ENCODE results near the gene CCDC138. TPM values are rescaled to one million over a fixed set of nuclear protein-coding genes. Genes with fewer than 3 reads are reported as not detected.

Gene CCDC138
- total and polyA plus RNA-seq, 2 of the 13 experiments (the other 11 are each of a cell fraction or from before 2014, with no cell fraction given): 5.6 to 32.5 TPM

GRCh38 chr2:108809936-108810335 lies 23.4 kb downstream of the CCDC138 start:
- peaks cover 19% of the 10 kb centered on the region for H3K4me1 ChIP-seq (ENCODE audit: insufficient read depth, low read length)
- ATAC-seq (no peak), FAIRE-seq (no peak), DNase-seq (ENCODE audit: low spot score) (no peak)
- no peak overlapping the region for H3K4me2 ChIP-seq (ENCODE audit: low read depth, low read length)
- H3K9me3 ChIP-seq (ENCODE audit: low read length): peaks cover 34% of the 10 kb centered on the region
- no peaks in the 10 kb centered on the region for H4K20me1 ChIP-seq (ENCODE audit: insufficient read depth, low read length)
- no peak overlapping the region for H3K4me3 ChIP-seq (replicated peaks in 1 of 3; ENCODE audit: insufficient read depth in 1 of 3, low read depth in 2 of 3, low read length in 3 of 3)
- 98% methylated on average over 3 of the region's 3 CpGs for WGBS (ENCODE audit: low lambda C conversion rate)
- intact Hi-C loops (cut with micrococcal nuclease; ENCODE audit: unreplicated experiment): no loop called here
- no peak overlapping the region for H3K27ac ChIP-seq (ENCODE audit: extremely low read length, insufficient read depth, low read length)
- H3K27me3 ChIP-seq (ENCODE audit: control insufficient read depth in 1 of 2, insufficient read depth in 2 of 2, low read length in 2 of 2): no peaks in the 10 kb centered on the region
- POLR2A ChIA-PET: no interaction called here
- no peak overlapping the region for H3K9ac ChIP-seq (ENCODE audit: insufficient read depth, low read depth, low read length)
- CTCF ChIA-PET (ENCODE audit: low intra/inter-chr PET ratio, low total read pairs): no interaction called here
- peaks cover 3 to 57% of the 10 kb centered on the region in 2 experiments for H3K36me3 ChIP-seq (replicated peaks in 1 of 2; ENCODE audit: control insufficient read depth in 1 of 2, insufficient read depth in 2 of 2, low read length in 2 of 2)
- no peak overlapping the region for H2AFZ ChIP-seq (ENCODE audit: low read length)
- no TSS peak for BruUV-seq (replicated peaks)
- in situ Hi-C loops (cut with HindIII; ENCODE audit: extremely low pct_ligation_motif_present, low pct_unique_long_range_greater_than_20kb): no loop called here
- peaks cover 32% of the 10 kb centered on the region for H3K79me2 ChIP-seq (ENCODE audit: insufficient read depth, low read length)
- TF ChIP-seq ZNF136 (CRISPR knock-in tag; IDR thresholded peaks at IDR 0.05; ENCODE audit: low read depth) (no peak), ZNF512 (CRISPR knock-in tag; IDR thresholded peaks at IDR 0.05) (0 out of 2 replicates have a peak, but pooled peaks have one; percentile 35), CHD4 (IDR thresholded peaks at IDR 0.05; ENCODE audit: borderline replicate concordance, low read length) (peak; percentile 58; the same call in 1 of the 2 replicates), ZMYM3 (CRISPR knock-in tag; IDR thresholded peaks at IDR 0.05) (peak; percentile 53; the same call in 1 of the 2 replicates), ZNF83 (CRISPR knock-in tag; IDR thresholded peaks at IDR 0.05; ENCODE audit: borderline replicate concordance) (no peak), UBTF (CRISPR knock-in tag; IDR thresholded peaks at IDR 0.05) (no peak), ZNF383 (CRISPR knock-in tag; IDR thresholded peaks at IDR 0.05; ENCODE audit: borderline replicate concordance) (no peak), SETDB1 (CRISPR knock-in tag; IDR thresholded peaks at IDR 0.05; ENCODE audit: borderline replicate concordance) (peak; percentile 43; the same call in 1 of the 2 replicates), ZNF260 (CRISPR knock-in tag; IDR thresholded peaks at IDR 0.05; ENCODE audit: borderline replicate concordance, low read depth) (no peak), ZMYM2 (CRISPR knock-in tag; IDR thresholded peaks at IDR 0.05) (peak; percentile 89), KDM1A (CRISPR knock-in tag; IDR thresholded peaks at IDR 0.05) (peak; percentile 57; the same call in 1 of the 2 replicates), FOSL1 (CRISPR knock-in tag; IDR thresholded peaks at IDR 0.05; ENCODE audit: borderline replicate concordance) (no peak), RCOR2 (CRISPR knock-in tag; IDR thresholded peaks at IDR 0.05) (0 out of 2 replicates have a peak, but pooled peaks have one; percentile 48), ZNF142 (CRISPR knock-in tag; IDR thresholded peaks at IDR 0.05) (no peak)

Data from HepG2 (cell line).